Adipocyte (in vitro differentiated cells): Measurements from ENCODE around the gene PERCC1.

Experiments
- DNase-seq: peaks from one replicate; pipeline ENCODE4 v3.0.0-alpha.2; 2015; ENCODE audit warnings: low read depth
- H3K27me3 ChIP-seq: replicated peaks from 2 replicates; pipeline ENCODE4 v1.7.0; 2013; ENCODE audit warnings: mild to moderate bottlenecking, low read length, moderate library complexity; ENCODE audit not compliant: control insufficient read depth, insufficient read depth
- H3K36me3 ChIP-seq: 2 replicates; pipeline ENCODE4 v1.7.0; 2013; ENCODE audit warnings: low read length, mild to moderate bottlenecking, moderate library complexity; ENCODE audit not compliant: control insufficient read depth, insufficient read depth, severe bottlenecking
- H3K4me1 ChIP-seq: 2 replicates; pipeline ENCODE4 v1.7.0; 2013; ENCODE audit warnings: mild to moderate bottlenecking, low read length, moderate library complexity; ENCODE audit not compliant: control insufficient read depth, insufficient read depth
- H3K4me3 ChIP-seq: 2 replicates; pipeline ENCODE4 v1.7.0; 2013; ENCODE audit warnings: mild to moderate bottlenecking, low read length, moderate library complexity
- H3K9ac ChIP-seq: 2 replicates; pipeline ENCODE4 v1.7.0; 2013; ENCODE audit warnings: mild to moderate bottlenecking, low read length, moderate library complexity
- H3K9me3 ChIP-seq: 2 replicates; pipeline ENCODE4 v1.7.0; 2013; ENCODE audit warnings: mild to moderate bottlenecking, low read length, moderate library complexity; ENCODE audit not compliant: control insufficient read depth

Gene PERCC1

GRCh38 chr16:1395444-1396031 lies 35.3 kb upstream of the PERCC1 start:
- DNase-seq: no peak
- H3K27me3 ChIP-seq: no peaks in the 10 kb centered on the region
- no peaks in the 10 kb centered on the region for H3K9me3 ChIP-seq
- H3K4me1 ChIP-seq: no peaks in the 10 kb centered on the region
- H3K36me3 ChIP-seq: peaks cover 41% of the 10 kb centered on the region
- no peak overlapping the region for H3K4me3 ChIP-seq
- no peak overlapping the region for H3K9ac ChIP-seq

GRCh38 chr16:1397779-1398178 lies 33.1 kb upstream of the PERCC1 start:
- no peaks in the 10 kb centered on the region for H3K9me3 ChIP-seq
- peaks cover 38% of the 10 kb centered on the region for H3K36me3 ChIP-seq
- H3K4me1 ChIP-seq: no peaks in the 10 kb centered on the region
- no peak overlapping the region for H3K9ac ChIP-seq
- no peak overlapping the region for H3K4me3 ChIP-seq
- no peak for DNase-seq
- no peaks in the 10 kb centered on the region for H3K27me3 ChIP-seq

- no peaks in the 10 kb centered on the region for H3K9me3 ChIP-seq
- DNase-seq: no peak
These were observed 32.5 kb upstream of the PERCC1 start for GRCh38 chr16:1398351-1398750.

GRCh38 chr16:1398826-1399581 lies 31.9 kb upstream of the PERCC1 start:
- Histone ChIP-seq H3K4me1 (no peaks in the 10 kb centered on the region), H3K36me3 (peaks cover 31% of the 10 kb centered on the region), H3K27me3 (no peaks in the 10 kb centered on the region), H3K4me3 (no peak overlapping the region), H3K9ac (no peak overlapping the region), H3K9me3 (no peaks in the 10 kb centered on the region)
- DNase-seq: no peak

More at GRCh38 chr16:1398351-1398750, 32.5 kb upstream of the PERCC1 start:
- Histone ChIP-seq H3K4me1 (no peaks in the 10 kb centered on the region), H3K9ac (no peak overlapping the region), H3K36me3 (peaks cover 37% of the 10 kb centered on the region), H3K27me3 (no peaks in the 10 kb centered on the region), H3K4me3 (no peak overlapping the region)

GRCh38 chr16:1401061-1401757 lies 29.7 kb upstream of the PERCC1 start:
- DNase-seq: no peak
- no peaks in the 10 kb centered on the region for H3K4me1 ChIP-seq
- H3K9ac ChIP-seq: no peak overlapping the region
- H3K27me3 ChIP-seq: no peaks in the 10 kb centered on the region
- H3K36me3 ChIP-seq: peaks cover 31% of the 10 kb centered on the region
- no peaks in the 10 kb centered on the region for H3K9me3 ChIP-seq
- no peak overlapping the region for H3K4me3 ChIP-seq

GRCh38 chr16:1401758-1402154 lies 29.1 kb upstream of the PERCC1 start:
- H3K4me3 ChIP-seq: no peak overlapping the region
- H3K4me1 ChIP-seq: no peaks in the 10 kb centered on the region
- H3K36me3 ChIP-seq: peaks cover 31% of the 10 kb centered on the region
- no peak overlapping the region for H3K9ac ChIP-seq
- H3K9me3 ChIP-seq: no peaks in the 10 kb centered on the region
- H3K27me3 ChIP-seq: no peaks in the 10 kb centered on the region
- DNase-seq: no peak

- H3K4me3 ChIP-seq: no peak overlapping the region
- DNase-seq: no peak
- no peak overlapping the region for H3K9ac ChIP-seq
These were observed 27.8 kb upstream of the PERCC1 start for GRCh38 chr16:1403036-1403435.

GRCh38 chr16:1403733-1404132 lies 27.1 kb upstream of the PERCC1 start:
- no peaks in the 10 kb centered on the region for H3K27me3 ChIP-seq
- H3K9ac ChIP-seq: no peak overlapping the region
- H3K36me3 ChIP-seq: peaks cover 25% of the 10 kb centered on the region
- no peak for DNase-seq
- no peaks in the 10 kb centered on the region for H3K9me3 ChIP-seq
- H3K4me1 ChIP-seq: peaks cover 10% of the 10 kb centered on the region
- H3K4me3 ChIP-seq: no peak overlapping the region

More at GRCh38 chr16:1403036-1403435, 27.8 kb upstream of the PERCC1 start:
- H3K9me3 ChIP-seq: no peaks in the 10 kb centered on the region
- H3K4me1 ChIP-seq: peaks cover 5% of the 10 kb centered on the region
- H3K27me3 ChIP-seq: no peaks in the 10 kb centered on the region
- H3K36me3 ChIP-seq: peaks cover 31% of the 10 kb centered on the region

- no peak for DNase-seq
These were observed 23.1 kb upstream of the PERCC1 start for GRCh38 chr16:1407753-1408152.

GRCh38 chr16:1408171-1408837 lies 22.6 kb upstream of the PERCC1 start:
- H3K9ac ChIP-seq: peak overlapping the region; percentile 78
- DNase-seq: peak; percentile 98

More at GRCh38 chr16:1407753-1408152, 23.1 kb upstream of the PERCC1 start:
- H3K9ac ChIP-seq: peak overlapping the region; percentile 75
- H3K36me3 ChIP-seq: peaks cover 8% of the 10 kb centered on the region
- no peaks in the 10 kb centered on the region for H3K9me3 ChIP-seq
- no peaks in the 10 kb centered on the region for H3K27me3 ChIP-seq
- peak overlapping the region; percentile 85 for H3K4me3 ChIP-seq
- peaks cover 12% of the 10 kb centered on the region for H3K4me1 ChIP-seq

GRCh38 chr16:1412847-1413246 lies 18.0 kb upstream of the PERCC1 start:
- Histone ChIP-seq H3K27me3 (no peaks in the 10 kb centered on the region), H3K4me3 (no peak overlapping the region), H3K9me3 (no peaks in the 10 kb centered on the region), H3K4me1 (peaks cover 10% of the 10 kb centered on the region), H3K36me3 (peaks cover 5% of the 10 kb centered on the region), H3K9ac (no peak overlapping the region)
- no peak for DNase-seq

More at GRCh38 chr16:1408171-1408837, 22.6 kb upstream of the PERCC1 start:
- peaks cover 14% of the 10 kb centered on the region for H3K4me1 ChIP-seq
- no peaks in the 10 kb centered on the region for H3K27me3 ChIP-seq
- peak overlapping the region; percentile 85 for H3K4me3 ChIP-seq
- H3K9me3 ChIP-seq: no peaks in the 10 kb centered on the region
- peaks cover 5% of the 10 kb centered on the region for H3K36me3 ChIP-seq
